ENCODE measurements around the gene TARBP2.

TARBP2 gene

DNA sequence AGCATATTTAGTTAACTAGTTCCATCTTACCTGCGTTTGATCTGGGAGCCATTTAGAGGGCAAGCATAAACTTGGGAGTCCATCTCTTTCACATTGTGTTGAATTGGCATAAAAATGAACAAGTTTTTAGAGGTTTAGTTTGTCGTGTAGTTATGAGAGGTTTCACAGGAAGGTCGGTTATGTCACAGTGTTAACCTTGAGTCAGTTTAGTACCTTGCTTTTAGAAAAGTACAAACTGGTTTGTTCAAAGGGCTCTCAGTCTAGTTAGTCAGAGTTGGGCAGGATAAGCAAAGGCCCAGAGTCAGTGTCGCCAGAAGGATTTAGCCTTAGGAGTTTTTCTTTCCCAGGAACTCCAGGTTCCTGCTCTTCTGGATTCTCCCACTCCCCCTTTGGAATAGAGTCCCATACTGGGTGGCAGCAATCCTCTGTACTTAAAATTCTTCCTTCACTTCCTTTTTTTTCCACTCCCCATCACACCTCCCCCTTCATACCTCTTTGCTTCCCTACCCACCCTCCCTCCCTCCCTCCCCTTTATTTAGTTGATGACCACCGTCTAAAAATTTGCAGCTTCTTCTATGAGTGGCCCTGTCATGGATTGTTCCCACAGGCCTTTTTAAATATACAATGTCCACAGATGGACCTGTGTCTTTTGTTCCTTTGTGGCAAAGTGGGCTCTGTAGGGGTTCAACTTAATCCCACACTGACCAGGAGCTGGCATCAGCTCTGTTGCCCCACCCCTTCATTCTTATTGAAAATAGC lies 37.1 kb upstream of the TARBP2 start:
- Histone ChIP-seq H3K9me3 (no peaks in the 10 kb centered on the region), H3K27me3 (0 out of 2 replicates have a peak, but pooled peaks cover 2% of the 10 kb centered on the region), H3K4me1 (peaks cover 8% of the 10 kb centered on the region; the same call in 1 of the 2 replicates), H3K4me3 (ENCODE audit: low read depth, low read length) (no peak overlapping the region), H3K36me3 (peaks cover 98% of the 10 kb centered on the region)
- no peak for DNase-seq
- TF ChIP-seq, protein P1, sequence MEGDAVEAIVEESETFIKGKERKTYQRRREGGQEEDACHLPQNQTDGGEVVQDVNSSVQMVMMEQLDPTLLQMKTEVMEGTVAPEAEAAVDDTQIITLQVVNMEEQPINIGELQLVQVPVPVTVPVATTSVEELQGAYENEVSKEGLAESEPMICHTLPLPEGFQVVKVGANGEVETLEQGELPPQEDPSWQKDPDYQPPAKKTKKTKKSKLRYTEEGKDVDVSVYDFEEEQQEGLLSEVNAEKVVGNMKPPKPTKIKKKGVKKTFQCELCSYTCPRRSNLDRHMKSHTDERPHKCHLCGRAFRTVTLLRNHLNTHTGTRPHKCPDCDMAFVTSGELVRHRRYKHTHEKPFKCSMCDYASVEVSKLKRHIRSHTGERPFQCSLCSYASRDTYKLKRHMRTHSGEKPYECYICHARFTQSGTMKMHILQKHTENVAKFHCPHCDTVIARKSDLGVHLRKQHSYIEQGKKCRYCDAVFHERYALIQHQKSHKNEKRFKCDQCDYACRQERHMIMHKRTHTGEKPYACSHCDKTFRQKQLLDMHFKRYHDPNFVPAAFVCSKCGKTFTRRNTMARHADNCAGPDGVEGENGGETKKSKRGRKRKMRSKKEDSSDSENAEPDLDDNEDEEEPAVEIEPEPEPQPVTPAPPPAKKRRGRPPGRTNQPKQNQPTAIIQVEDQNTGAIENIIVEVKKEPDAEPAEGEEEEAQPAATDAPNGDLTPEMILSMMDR (IDR thresholded peaks at IDR 0.05; ENCODE audit: low read depth, low read length), result no peak

DNA sequence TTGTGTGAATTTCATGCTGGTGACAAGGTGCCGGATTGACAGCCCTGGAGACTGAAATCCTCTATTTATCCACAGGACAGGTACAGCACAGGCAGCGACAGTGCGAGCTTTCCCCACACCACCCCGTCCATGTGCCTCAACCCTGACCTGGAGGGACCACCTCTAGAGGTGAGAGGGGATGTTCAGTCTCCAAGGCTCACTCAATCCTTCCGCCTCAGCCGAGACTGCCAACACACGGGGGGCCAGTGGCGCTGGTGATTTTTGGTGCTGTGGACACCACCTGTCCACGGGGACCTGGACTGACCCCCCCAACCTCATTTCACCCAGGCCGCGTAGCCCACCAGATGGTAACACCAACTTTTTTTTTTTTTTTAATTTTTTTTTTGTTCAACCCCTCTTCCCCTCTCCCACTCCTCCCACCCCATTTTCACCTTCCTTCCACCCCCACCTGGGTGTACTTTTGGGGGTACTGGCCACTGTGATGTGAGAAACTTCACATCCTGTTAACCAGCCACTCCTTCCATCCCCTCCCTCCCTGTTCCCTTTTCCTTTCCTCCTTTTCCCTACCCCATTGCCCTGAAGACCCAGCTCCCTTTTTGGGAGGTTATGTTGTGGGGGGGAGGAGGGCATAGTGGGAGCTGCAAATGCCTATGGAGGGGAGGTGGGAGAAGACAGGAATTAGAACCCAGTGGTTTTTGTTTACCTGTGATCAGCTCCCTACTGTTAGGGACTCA lies 36.2 kb upstream of the TARBP2 start:
- DNase-seq, result no peak
- Histone ChIP-seq H3K4me3 (ENCODE audit: low read depth, low read length) (no peak overlapping the region), H3K4me1 (peaks cover 8% of the 10 kb centered on the region; the same call in 1 of the 2 replicates), H3K27me3 (0 out of 2 replicates have a peak, but pooled peaks cover 2% of the 10 kb centered on the region), H3K9me3 (no peaks in the 10 kb centered on the region), H3K36me3 (peaks cover 98% of the 10 kb centered on the region)
- TF ChIP-seq, protein P1 (IDR thresholded peaks at IDR 0.05; ENCODE audit: low read depth, low read length), result no peak

DNA sequence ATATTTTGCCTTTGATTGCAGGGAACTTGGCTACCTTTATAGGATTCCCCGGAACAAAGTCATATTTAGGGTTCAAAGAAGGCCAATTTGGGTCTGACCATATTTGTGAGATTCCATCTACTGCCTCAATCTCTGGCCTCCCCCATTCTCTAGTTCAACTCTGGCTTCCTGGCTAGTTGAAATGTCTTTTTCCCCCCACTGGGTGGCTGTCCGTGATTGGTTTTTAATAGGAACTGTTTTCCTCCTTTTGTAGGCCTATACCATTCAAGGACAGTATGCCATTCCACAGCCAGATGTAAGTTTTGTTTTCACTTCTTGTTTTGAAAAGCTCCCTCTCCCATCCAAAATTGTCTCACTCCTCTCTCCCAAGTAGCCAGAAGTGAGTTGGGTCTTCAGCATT lies 35.4 kb upstream of the TARBP2 start:
- Histone ChIP-seq H3K27me3 (0 out of 2 replicates have a peak, but pooled peaks cover 2% of the 10 kb centered on the region), H3K4me1 (peaks cover 8% of the 10 kb centered on the region; the same call in 1 of the 2 replicates), H3K36me3 (peaks cover 98% of the 10 kb centered on the region), H3K4me3 (ENCODE audit: low read depth, low read length) (no peak overlapping the region), H3K9me3 (no peaks in the 10 kb centered on the region)
- no peak for DNase-seq
- TF ChIP-seq, protein P1 (IDR thresholded peaks at IDR 0.05; ENCODE audit: low read depth, low read length), result 0 out of 2 replicates have a peak, but pooled peaks have one; percentile 10

DNA sequence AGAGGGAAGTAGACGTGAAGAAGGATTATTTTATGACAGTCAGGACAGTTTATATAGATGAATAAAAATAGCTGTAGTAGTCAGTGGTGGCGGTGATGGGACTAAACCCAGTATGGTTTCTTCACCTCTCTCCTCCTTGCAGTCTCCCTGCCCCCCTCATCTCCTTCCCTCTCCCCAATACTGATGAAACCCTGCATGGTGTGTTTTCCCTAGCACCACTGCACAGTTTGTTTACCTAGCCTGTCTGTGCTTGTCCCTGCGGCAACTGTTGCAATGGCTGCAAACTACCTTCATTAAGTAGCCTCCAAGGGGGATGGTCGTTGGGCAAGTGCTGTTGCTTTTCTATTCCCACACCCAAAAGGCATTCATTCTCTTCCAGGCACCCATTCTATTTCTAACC lies 34.4 kb upstream of the TARBP2 start:
- Histone ChIP-seq H3K9me3 (no peaks in the 10 kb centered on the region), H3K36me3 (peaks cover 98% of the 10 kb centered on the region), H3K4me3 (ENCODE audit: low read depth, low read length) (no peak overlapping the region), H3K27me3 (0 out of 2 replicates have a peak, but pooled peaks cover 2% of the 10 kb centered on the region), H3K4me1 (peaks cover 2% of the 10 kb centered on the region; the same call in 1 of the 2 replicates)
- TF ChIP-seq, protein P1 (IDR thresholded peaks at IDR 0.05; ENCODE audit: low read depth, low read length), result no peak
- DNase-seq, result no peak

DNA sequence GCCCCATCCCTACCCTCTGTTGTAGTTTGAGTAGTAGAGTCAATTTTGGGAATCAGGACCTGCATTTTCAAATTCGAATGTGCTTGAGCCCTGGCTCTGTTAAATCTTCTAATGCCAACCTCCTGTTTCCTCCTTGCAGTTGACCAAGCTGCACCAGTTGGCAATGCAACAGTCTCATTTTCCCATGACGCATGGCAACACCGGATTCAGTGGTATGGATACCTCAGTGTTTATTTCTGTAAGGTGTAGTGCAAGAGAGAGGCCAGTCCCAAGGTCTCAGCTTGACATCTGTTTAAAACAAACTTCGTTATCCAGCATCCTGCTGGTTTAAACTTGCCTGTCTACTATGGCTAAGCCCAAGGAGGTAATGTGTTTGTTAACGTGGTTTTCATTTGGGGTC lies 34.0 kb upstream of the TARBP2 start:
- Histone ChIP-seq H3K4me3 (ENCODE audit: low read depth, low read length) (no peak overlapping the region), H3K27me3 (0 out of 2 replicates have a peak, but pooled peaks cover 2% of the 10 kb centered on the region), H3K4me1 (peaks cover 2% of the 10 kb centered on the region; the same call in 1 of the 2 replicates), H3K9me3 (no peaks in the 10 kb centered on the region), H3K36me3 (peaks cover 98% of the 10 kb centered on the region)
- DNase-seq, result no peak
- TF ChIP-seq, protein P1 (IDR thresholded peaks at IDR 0.05; ENCODE audit: low read depth, low read length), result no peak

All from BE2C (cell line).